Measurements from ENCODE around the gene CDK14.

DNA sequence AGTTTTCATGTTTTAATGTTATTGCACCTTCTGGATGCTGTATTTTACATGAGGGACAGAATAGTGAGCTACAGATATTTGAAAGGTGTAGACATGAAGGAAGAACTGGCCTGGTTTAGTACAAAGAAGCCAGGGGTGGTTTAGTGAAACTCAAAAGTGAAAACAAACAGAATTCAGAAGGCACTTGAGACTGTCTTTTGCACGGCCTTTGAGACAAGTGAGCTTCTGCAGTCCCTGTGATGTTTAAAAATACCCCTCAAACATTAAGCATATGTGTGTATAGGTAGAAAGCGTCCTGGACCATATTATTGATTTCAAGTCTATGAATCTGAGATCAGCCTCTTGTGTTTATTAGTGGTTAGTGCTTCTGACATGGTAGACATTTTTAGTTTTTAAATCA, 118.9 kb downstream of the CDK14 start:
- TF ChIP-seq, protein P1, sequence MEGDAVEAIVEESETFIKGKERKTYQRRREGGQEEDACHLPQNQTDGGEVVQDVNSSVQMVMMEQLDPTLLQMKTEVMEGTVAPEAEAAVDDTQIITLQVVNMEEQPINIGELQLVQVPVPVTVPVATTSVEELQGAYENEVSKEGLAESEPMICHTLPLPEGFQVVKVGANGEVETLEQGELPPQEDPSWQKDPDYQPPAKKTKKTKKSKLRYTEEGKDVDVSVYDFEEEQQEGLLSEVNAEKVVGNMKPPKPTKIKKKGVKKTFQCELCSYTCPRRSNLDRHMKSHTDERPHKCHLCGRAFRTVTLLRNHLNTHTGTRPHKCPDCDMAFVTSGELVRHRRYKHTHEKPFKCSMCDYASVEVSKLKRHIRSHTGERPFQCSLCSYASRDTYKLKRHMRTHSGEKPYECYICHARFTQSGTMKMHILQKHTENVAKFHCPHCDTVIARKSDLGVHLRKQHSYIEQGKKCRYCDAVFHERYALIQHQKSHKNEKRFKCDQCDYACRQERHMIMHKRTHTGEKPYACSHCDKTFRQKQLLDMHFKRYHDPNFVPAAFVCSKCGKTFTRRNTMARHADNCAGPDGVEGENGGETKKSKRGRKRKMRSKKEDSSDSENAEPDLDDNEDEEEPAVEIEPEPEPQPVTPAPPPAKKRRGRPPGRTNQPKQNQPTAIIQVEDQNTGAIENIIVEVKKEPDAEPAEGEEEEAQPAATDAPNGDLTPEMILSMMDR (IDR thresholded peaks at IDR 0.05) = no peak
- TF ChIP-seq POLR2A (IDR thresholded peaks at IDR 0.05) = no peak
